Activated CD8-positive, alpha-beta memory T cell treated with anti-CD3 and anti-CD28 coated beads, Interleukin-2, amount 10 ng/mL, durations not matched to agents 7 days and 5 days (primary cell): Measurements from ENCODE around the gene PANX2. TPM values are rescaled to one million over a fixed set of nuclear protein-coding genes. Genes with fewer than 3 reads are reported as not detected.

Source experiments
- ATAC-seq: fragments of 150-1000 bp; cut with Tn5 transposase; one replicate; pipeline ENCODE4 v1.10.0; 2021; ENCODE audit warnings: moderate library complexity
- CTCF ChIA-PET: fragments of 350-600 bp; sonication (Branson Sonifier 250); formaldehyde crosslinking; loops from one replicate; lab custom pipeline; 2021; ENCODE audit warnings: antibody characterized with exemption; lab: Charles Lee
- DNase-seq: peaks from one replicate; pipeline ENCODE4 v3.0.0-alpha.2; 2020
- H3K27ac Mint-ChIP-seq: one replicate; pipeline ENCODE4 v1.8.0; 2021; ENCODE audit warnings: mild to moderate bottlenecking, mixed read lengths
- H3K27me3 Mint-ChIP-seq: one replicate; pipeline ENCODE4 v1.8.0; 2021; ENCODE audit warnings: mixed read lengths
- H3K36me3 Mint-ChIP-seq: one replicate; pipeline ENCODE4 v1.8.0; 2021; ENCODE audit warnings: mild to moderate bottlenecking, mixed read lengths
- H3K4me1 Mint-ChIP-seq: one replicate; pipeline ENCODE4 v1.8.0; 2021; ENCODE audit warnings: mixed read lengths
- H3K4me3 Mint-ChIP-seq: one replicate; pipeline ENCODE4 v1.8.0; 2021; ENCODE audit warnings: mild to moderate bottlenecking, moderate library complexity, mixed read lengths
- H3K9me3 Mint-ChIP-seq: one replicate; pipeline ENCODE4 v1.8.0; 2022; ENCODE audit warnings: low read depth, mixed read lengths
- total RNA-seq, 2 experiments: library from RNA; stranded (reverse); gene quantifications; one replicate each; pipeline ENCODE4 v1.2.3, GENCODE V29; 2021

Gene PANX2
- total RNA-seq, 2 experiments from 2014 or later: 1.3 to 1.8 TPM

- Mint-ChIP-seq H3K36me3 (peaks cover 19% of the 10 kb centered on the region), H3K4me1 (peaks cover 32% of the 10 kb centered on the region), H3K9me3 (no peaks in the 10 kb centered on the region), H3K4me3 (no peak overlapping the region), H3K27ac (no peak overlapping the region), H3K27me3 (no peaks in the 10 kb centered on the region)
- CTCF ChIA-PET: interaction anchor here (2.0 to 5.6 kb wide), 2 partner anchors 36 to 56 kb away, joined by 4 to 45 read pairs; no protein-coding TSS in a partner anchor
- no peak for ATAC-seq
- no peak for DNase-seq
Observed at GRCh38 chr22:50205781-50206569, 35.4 kb downstream of the PANX2 start.

GRCh38 chr22:50206599-50206998, 36.1 kb downstream of the PANX2 start:
- Mint-ChIP-seq H3K9me3 (no peaks in the 10 kb centered on the region), H3K27ac (no peak overlapping the region), H3K4me1 (peaks cover 32% of the 10 kb centered on the region), H3K36me3 (peaks cover 19% of the 10 kb centered on the region), H3K27me3 (no peaks in the 10 kb centered on the region), H3K4me3 (no peak overlapping the region)
- CTCF ChIA-PET: interaction anchor here (2.0 to 5.6 kb wide), 2 partner anchors 36 to 57 kb away, joined by 4 to 45 read pairs; no protein-coding TSS in a partner anchor
- no peak for DNase-seq
- ATAC-seq: no peak

GRCh38 chr22:50207383-50208140, 37.0 kb downstream of the PANX2 start:
- no peaks in the 10 kb centered on the region for H3K27me3 Mint-ChIP-seq
- DNase-seq: no peak
- no peak for ATAC-seq
- peaks cover 22% of the 10 kb centered on the region for H3K36me3 Mint-ChIP-seq
- H3K27ac Mint-ChIP-seq: peak overlapping the region; percentile 15
- H3K4me1 Mint-ChIP-seq: peaks cover 25% of the 10 kb centered on the region
- no peak overlapping the region for H3K4me3 Mint-ChIP-seq
- no peaks in the 10 kb centered on the region for H3K9me3 Mint-ChIP-seq
- CTCF ChIA-PET: interaction anchor here (1.2 to 5.6 kb wide), 4 partner anchors 17 to 58 kb away, joined by 3 to 45 read pairs (median 7); no protein-coding TSS in a partner anchor

GRCh38 chr22:50208430-50208938, 38.0 kb downstream of the PANX2 start:
- Mint-ChIP-seq H3K27ac (no peak overlapping the region), H3K4me1 (peaks cover 19% of the 10 kb centered on the region), H3K4me3 (no peak overlapping the region), H3K36me3 (peaks cover 23% of the 10 kb centered on the region), H3K27me3 (no peaks in the 10 kb centered on the region), H3K9me3 (no peaks in the 10 kb centered on the region)
- CTCF ChIA-PET: interaction anchor here (0.9 to 5.6 kb wide), 6 partner anchors 17 to 59 kb away, joined by 3 to 45 read pairs (median 3); no protein-coding TSS in a partner anchor
- ATAC-seq: no peak
- no peak for DNase-seq

- Mint-ChIP-seq H3K36me3 (peaks cover 21% of the 10 kb centered on the region), H3K27me3 (no peaks in the 10 kb centered on the region), H3K9me3 (no peaks in the 10 kb centered on the region), H3K27ac (peak overlapping the region; percentile 71), H3K4me3 (no peak overlapping the region), H3K4me1 (peaks cover 18% of the 10 kb centered on the region)
- CTCF ChIA-PET: interaction anchor here (0.9 to 5.6 kb wide), 6 partner anchors 18 to 60 kb away, joined by 3 to 45 read pairs (median 3); no protein-coding TSS in a partner anchor
- peak; percentile 40 for ATAC-seq
- DNase-seq: no peak
Observed at GRCh38 chr22:50208939-50209892, 38.7 kb downstream of the PANX2 start.

GRCh38 chr22:50209893-50210292, 39.4 kb downstream of the PANX2 start:
- Mint-ChIP-seq H3K4me3 (no peak overlapping the region), H3K27me3 (no peaks in the 10 kb centered on the region), H3K4me1 (peaks cover 13% of the 10 kb centered on the region), H3K27ac (peak overlapping the region; percentile 71), H3K9me3 (no peaks in the 10 kb centered on the region), H3K36me3 (peaks cover 22% of the 10 kb centered on the region)
- CTCF ChIA-PET: interaction anchor here (1.3 to 5.6 kb wide), 3 partner anchors 9 to 60 kb away, joined by 3 to 45 read pairs (median 41); partner anchors contain the start of gene SELENOO
- peak; percentile 81 for DNase-seq
- ATAC-seq: peak; percentile 77

GRCh38 chr22:50210378-50211139, 40.0 kb downstream of the PANX2 start:
- CTCF ChIA-PET: interaction anchor here (0.7 to 5.0 kb wide), 6 partner anchors 9 to 61 kb away, joined by 3 to 41 read pairs (median 4); partner anchors contain the start of gene SELENOO
- Mint-ChIP-seq H3K4me3 (no peak overlapping the region), H3K36me3 (peaks cover 22% of the 10 kb centered on the region), H3K27me3 (no peaks in the 10 kb centered on the region), H3K27ac (no peak overlapping the region), H3K9me3 (no peaks in the 10 kb centered on the region), H3K4me1 (peaks cover 10% of the 10 kb centered on the region)
- no peak for ATAC-seq
- no peak for DNase-seq

- H3K27me3 Mint-ChIP-seq: no peaks in the 10 kb centered on the region
- CTCF ChIA-PET: interaction anchor here (0.7 to 5.0 kb wide), 6 partner anchors 10 to 62 kb away, joined by 3 to 41 read pairs (median 4); partner anchors contain the start of gene SELENOO
- peaks cover 10% of the 10 kb centered on the region for H3K4me1 Mint-ChIP-seq
- ATAC-seq (no peak), DNase-seq (no peak)
- no peak overlapping the region for H3K4me3 Mint-ChIP-seq
- peaks cover 22% of the 10 kb centered on the region for H3K36me3 Mint-ChIP-seq
- H3K9me3 Mint-ChIP-seq: no peaks in the 10 kb centered on the region
- no peak overlapping the region for H3K27ac Mint-ChIP-seq
Observed at GRCh38 chr22:50211147-50211546, 40.6 kb downstream of the PANX2 start.

- H3K4me1 Mint-ChIP-seq: peaks cover 6% of the 10 kb centered on the region
- DNase-seq (no peak), ATAC-seq (no peak)
- CTCF ChIA-PET: interaction anchor here (0.9 to 5.0 kb wide), 3 partner anchors 20 to 64 kb away, joined by 3 to 41 read pairs (median 3); no protein-coding TSS in a partner anchor
- H3K27ac Mint-ChIP-seq: no peak overlapping the region
- H3K9me3 Mint-ChIP-seq: no peaks in the 10 kb centered on the region
- peaks cover 22% of the 10 kb centered on the region for H3K36me3 Mint-ChIP-seq
- H3K4me3 Mint-ChIP-seq: no peak overlapping the region
- no peaks in the 10 kb centered on the region for H3K27me3 Mint-ChIP-seq
Observed at GRCh38 chr22:50213263-50213662, 42.7 kb downstream of the PANX2 start.

GRCh38 chr22:50215297-50216054, 44.9 kb downstream of the PANX2 start:
- Mint-ChIP-seq H3K4me1 (peaks cover 1% of the 10 kb centered on the region), H3K4me3 (no peak overlapping the region), H3K27ac (peak overlapping the region; percentile 56), H3K27me3 (no peaks in the 10 kb centered on the region), H3K36me3 (peaks cover 19% of the 10 kb centered on the region), H3K9me3 (no peaks in the 10 kb centered on the region)
- DNase-seq: no peak
- CTCF ChIA-PET: interaction anchor here (1.3 kb wide), 1 partner anchor 66 kb away, joined by 3 read pairs; no protein-coding TSS in a partner anchor
- ATAC-seq: no peak
